Measurements from ENCODE around the gene TPRX1. TPM values are rescaled to one million over a fixed set of nuclear protein-coding genes. Genes with fewer than 3 reads are reported as not detected.

The TPRX1 gene
- total RNA-seq, 3 donors from 2014 or later (not counting 1 experiment from before 2014, with no cell fraction given): not detected

- Mint-ChIP-seq H3K27me3 (ENCODE audit: low read depth in 2 of 2) (no peaks in the 10 kb centered on the region), H3K36me3 (no peaks in the 10 kb centered on the region), H3K4me3 (no peak overlapping the region), H3K9me3 (peaks cover 0 to 3% of the 10 kb centered on the region in 2 donors), H3K27ac (no peak overlapping the region), H3K4me1 (no peaks in the 10 kb centered on the region)
- H3K27ac ChIP-seq (ENCODE audit: low read length): no peak overlapping the region
- ATAC-seq (peak in 1 of 3 donors; percentile 21), DNase-seq (no peak)
- H3K4me1 ChIP-seq (ENCODE audit: control insufficient read depth, insufficient read depth, low read length): no peaks in the 10 kb centered on the region
- no peak overlapping the region for H3K4me3 ChIP-seq (ENCODE audit: low read length)
- peaks cover 7% of the 10 kb centered on the region for H3K9me3 ChIP-seq (ENCODE audit: control insufficient read depth, insufficient read depth, low read length)
- no peaks in the 10 kb centered on the region for H3K27me3 ChIP-seq (ENCODE audit: control insufficient read depth, insufficient read depth, low read length)
- H3K36me3 ChIP-seq (ENCODE audit: control insufficient read depth, insufficient read depth, low read length): no peaks in the 10 kb centered on the region
- 64% methylated on average over 13 of the region's 14 CpGs for WGBS (ENCODE audit: insufficient coverage)
- TF ChIP-seq CTCF (IDR thresholded peaks at IDR 0.05): no peak
- intact Hi-C loops (cut with micrococcal nuclease): no loop called here
Observed at GRCh38 chr19:47797996-47798903, 6.1 kb downstream of the TPRX1 start.

GRCh38 chr19:47796785-47797184 is 7.6 kb downstream of the TPRX1 start:
- Histone ChIP-seq H3K27ac (ENCODE audit: low read length) (no peak overlapping the region), H3K4me3 (ENCODE audit: low read length) (no peak overlapping the region), H3K9me3 (ENCODE audit: control insufficient read depth, insufficient read depth, low read length) (peaks cover 6% of the 10 kb centered on the region), H3K36me3 (ENCODE audit: control insufficient read depth, insufficient read depth, low read length) (no peaks in the 10 kb centered on the region), H3K4me1 (ENCODE audit: control insufficient read depth, insufficient read depth, low read length) (no peaks in the 10 kb centered on the region), H3K27me3 (ENCODE audit: control insufficient read depth, insufficient read depth, low read length) (no peaks in the 10 kb centered on the region)
- Mint-ChIP-seq H3K27ac (no peak overlapping the region), H3K9me3 (peaks cover 0 to 3% of the 10 kb centered on the region in 2 donors), H3K27me3 (ENCODE audit: low read depth in 2 of 2) (no peaks in the 10 kb centered on the region), H3K4me3 (no peak overlapping the region), H3K36me3 (no peaks in the 10 kb centered on the region), H3K4me1 (no peaks in the 10 kb centered on the region)
- no peak for ATAC-seq
- DNase-seq: no peak
- TF ChIP-seq CTCF (IDR thresholded peaks at IDR 0.05): no peak
- 92% methylated on average over 2 of the region's 2 CpGs for WGBS (ENCODE audit: insufficient coverage)
- intact Hi-C loops (cut with micrococcal nuclease): no loop called here

- ATAC-seq (no peak), DNase-seq (no peak)
- no peaks in the 10 kb centered on the region for H3K36me3 Mint-ChIP-seq
- intact Hi-C loops (cut with micrococcal nuclease): no loop called here
- H3K4me3 ChIP-seq (ENCODE audit: low read length): no peak overlapping the region
- no peak overlapping the region for H3K27ac Mint-ChIP-seq
- no peak for TF ChIP-seq CTCF (IDR thresholded peaks at IDR 0.05)
- WGBS (ENCODE audit: insufficient coverage): 84% methylated on average over 18 of the region's 18 CpGs
- no peak overlapping the region for H3K4me3 Mint-ChIP-seq
- no peaks in the 10 kb centered on the region for H3K9me3 Mint-ChIP-seq
- peaks cover 5% of the 10 kb centered on the region for H3K4me1 ChIP-seq (ENCODE audit: control insufficient read depth, insufficient read depth, low read length)
- no peaks in the 10 kb centered on the region for H3K27me3 Mint-ChIP-seq (ENCODE audit: low read depth in 2 of 2)
- H3K4me1 Mint-ChIP-seq: peaks cover 0 to 4% of the 10 kb centered on the region in 2 donors
- H3K27me3 ChIP-seq (ENCODE audit: control insufficient read depth, insufficient read depth, low read length): no peaks in the 10 kb centered on the region
- no peaks in the 10 kb centered on the region for H3K9me3 ChIP-seq (ENCODE audit: control insufficient read depth, insufficient read depth, low read length)
- no peaks in the 10 kb centered on the region for H3K36me3 ChIP-seq (ENCODE audit: control insufficient read depth, insufficient read depth, low read length)
- no peak overlapping the region for H3K27ac ChIP-seq (ENCODE audit: low read length)
Observed at GRCh38 chr19:47794526-47794925, 9.8 kb downstream of the TPRX1 start.

Data from natural killer cell (primary cell).